Liver (tissue), 9 donors: Measurements from ENCODE around the gene RPS6KA2. TPM values are rescaled to one million over a fixed set of nuclear protein-coding genes. Genes with fewer than 3 reads are reported as not detected.
"Not testable (repeated sequence)": the region's sequence is repeated elsewhere in the genome, so short reads cannot be mapped to it uniquely, and the experiment has no call there.

Experiments used
- DNase-seq: peaks from one replicate; pipeline ENCODE4 v3.0.0-alpha.2; 2017; ENCODE audit warnings: low spot score
- H3K27ac ChIP-seq, 2 donors: one replicate each; pipeline ENCODE4 v1.7.0; 2013; ENCODE audit warnings: inconsistent platforms in 2 of 2, low read length in 2 of 2, control low read depth in 1 of 2, low read depth in 1 of 2, mild to moderate bottlenecking in 1 of 2
- H3K27me3 ChIP-seq, 4 donors: one replicate each; pipeline versions ENCODE4 v1.6.1 to v1.7.0; 2013; ENCODE audit warnings: low read length in 3 of 4, inconsistent platforms in 1 of 4, mild to moderate bottlenecking in 1 of 4, moderate library complexity in 1 of 4; ENCODE audit not compliant: control insufficient read depth in 4 of 4, insufficient read depth in 4 of 4
- H3K36me3 ChIP-seq, 4 donors: one replicate each; pipeline versions ENCODE4 v1.6.1 to v1.7.0; 2013; ENCODE audit warnings: low read length in 3 of 4, mild to moderate bottlenecking in 3 of 4, low read depth in 1 of 4, moderate library complexity in 1 of 4; ENCODE audit not compliant: control insufficient read depth in 4 of 4, insufficient read depth in 3 of 4
- H3K4me1 ChIP-seq, 4 donors: one replicate each; pipeline versions ENCODE4 v1.6.1 to v1.7.0; 2013; ENCODE audit warnings: low read length in 3 of 4, mild to moderate bottlenecking in 3 of 4, moderate library complexity in 1 of 4; ENCODE audit not compliant: control insufficient read depth in 4 of 4, insufficient read depth in 4 of 4
- H3K4me3 ChIP-seq, 3 donors: one replicate each; pipeline versions ENCODE4 v1.6.1 to v1.7.0; 2013; ENCODE audit warnings: low read length in 3 of 3, control low read depth in 1 of 3, low read depth in 1 of 3, mild to moderate bottlenecking in 1 of 3
- H3K9ac ChIP-seq, 2 donors: one replicate each; pipeline ENCODE4 v1.7.0; 2013; ENCODE audit warnings: low read length in 2 of 2, mild to moderate bottlenecking in 2 of 2, moderate library complexity in 2 of 2, control low read depth in 1 of 2, low read depth in 1 of 2
- H3K9me3 ChIP-seq, 4 donors: one replicate each; pipeline versions ENCODE4 v1.6.1 to v1.7.0; 2013; ENCODE audit warnings: low read length in 3 of 4; ENCODE audit not compliant: control insufficient read depth in 4 of 4
- ATF3 ChIP-seq: IDR thresholded peaks from 2 replicates; pipeline ENCODE4 v1.6.1; 2016; ENCODE audit warnings: antibody characterized with exemption
- EGR1 ChIP-seq, 2 donors: IDR thresholded peaks; 2 replicates each; pipeline ENCODE4 v1.6.1; 2016 to 2018; ENCODE audit warnings: antibody characterized with exemption in 2 of 2, low read depth in 2 of 2
- FOXA1 ChIP-seq: IDR thresholded peaks from 2 replicates; pipeline ENCODE4 v1.6.1; 2016; ENCODE audit warnings: antibody characterized with exemption
- FOXA2 ChIP-seq: IDR thresholded peaks from 2 replicates; pipeline ENCODE4 v1.6.1; 2016; ENCODE audit warnings: antibody characterized with exemption
- GABPA ChIP-seq, 2 donors: IDR thresholded peaks in 1 of 2; conservative IDR thresholded peaks in 1 of 2; 2 replicates each; pipeline ENCODE4 v1.6.1; 2016; ENCODE audit warnings: antibody characterized with exemption in 2 of 2, mild to moderate bottlenecking in 1 of 2, moderate library complexity in 1 of 2
- HNF4A ChIP-seq, 2 donors: conservative IDR thresholded peaks; 2 replicates each; pipeline ENCODE4 v1.6.1; 2016; ENCODE audit warnings: antibody characterized with exemption in 2 of 2, mild to moderate bottlenecking in 2 of 2
- HNF4G ChIP-seq: IDR thresholded peaks from 2 replicates; pipeline ENCODE4 v1.6.1; 2016; ENCODE audit warnings: antibody characterized with exemption
- JUND ChIP-seq, 2 donors: IDR thresholded peaks; 2 replicates each; pipeline ENCODE4 v1.6.1; 2016; ENCODE audit warnings: antibody characterized with exemption in 2 of 2
- NR2F2 ChIP-seq: IDR thresholded peaks from 2 replicates; pipeline ENCODE4 v1.6.1; 2016; ENCODE audit warnings: antibody characterized with exemption
- RAD21 ChIP-seq, 2 donors: IDR thresholded peaks; 2 replicates each; pipeline ENCODE4 v1.6.1; 2016; ENCODE audit warnings: antibody characterized with exemption in 2 of 2, mild to moderate bottlenecking in 2 of 2
- RXRA ChIP-seq, 2 donors: IDR thresholded peaks; 2 replicates each; pipeline ENCODE4 v1.6.1; 2017 to 2018; ENCODE audit warnings: antibody characterized with exemption in 2 of 2, mild to moderate bottlenecking in 1 of 2
- SP1 ChIP-seq: IDR thresholded peaks from 2 replicates; pipeline ENCODE4 v1.6.1; 2018; ENCODE audit warnings: antibody characterized with exemption, mild to moderate bottlenecking
- YY1 ChIP-seq: IDR thresholded peaks from 2 replicates; pipeline ENCODE4 v1.6.1; 2016; ENCODE audit warnings: antibody characterized with exemption, mild to moderate bottlenecking
- WGBS: extraction: QIAGEN DNeasy Blood & Tissue Kit; methylation state at CpG from one replicate; pipeline ENCODE4 v1.1.7; 2013; 5-methylcytosine and 5-hydroxymethylcytosine counted together
- polyA plus RNA-seq, 2 donors: library from polyadenylated mRNA; stranded (reverse) in 1 of 2; unstranded in 1 of 2; fragments of 200-250 nt in 1 of 2; fragments of >200 nt in 1 of 2; fragmentation: Nextera tagmentation in 1 of 2; extraction: Ambion mirVana in 1 of 2; gene quantifications; one replicate each; pipeline versions ENCODE4 v1.2.1 to v1.2.3, GENCODE V29; 2013 to 2015
- total RNA-seq, 2 donors: library from RNA; depleted of rRNA; stranded (reverse); fragments of >200 nt; gene quantifications; one replicate each; pipeline ENCODE4 v1.2.3, GENCODE V29; 2014
- donor health status: healthy.
- donor health status: healthy.
- donor health status: healthy.
- donor health status: healthy.
- donor health status: healthy.

Gene RPS6KA2
- total and polyA plus RNA-seq, 4 donors = 2.5 to 9.0 (median 5.0) TPM

- TF ChIP-seq GABPA (IDR thresholded peaks at IDR 0.05 in 1 of 2, conservative IDR thresholded peaks at IDR 0.05 in 1 of 2) (no peak), HNF4A (conservative IDR thresholded peaks at IDR 0.05) (no peak)
These were observed 87.5 kb downstream of the RPS6KA2 start (continued) for GRCh38 chr6:166539543-166539942.

- not testable (repeated sequence) for H3K9ac ChIP-seq, H3K9me3 ChIP-seq, H3K4me1 ChIP-seq, H3K4me3 ChIP-seq, H3K27me3 ChIP-seq, H3K27ac ChIP-seq, DNase-seq, H3K36me3 ChIP-seq
- 98% methylated on average over 9 of the region's 9 CpGs for WGBS
These were observed 88.1 kb downstream of the RPS6KA2 start for GRCh38 chr6:166539011-166539385.

- TF ChIP-seq RXRA (IDR thresholded peaks at IDR 0.05) (peak; percentile 19 to 21), FOXA1 (no peak)
- Histone ChIP-seq H3K9ac (no peak overlapping the region), H3K27me3 (no peaks in the 10 kb centered on the region), H3K27ac (no peak overlapping the region), H3K4me3 (no peak overlapping the region), H3K36me3 (peaks cover 0 to 3% (median 1%) of the 10 kb centered on the region in 4 donors), H3K9me3 (no peaks in the 10 kb centered on the region), H3K4me1 (no peaks in the 10 kb centered on the region)
- WGBS = 85% methylated on average over 17 of the region's 17 CpGs
- no peak for DNase-seq
These were observed 88.6 kb downstream of the RPS6KA2 start for GRCh38 chr6:166538297-166539010.

DNA sequence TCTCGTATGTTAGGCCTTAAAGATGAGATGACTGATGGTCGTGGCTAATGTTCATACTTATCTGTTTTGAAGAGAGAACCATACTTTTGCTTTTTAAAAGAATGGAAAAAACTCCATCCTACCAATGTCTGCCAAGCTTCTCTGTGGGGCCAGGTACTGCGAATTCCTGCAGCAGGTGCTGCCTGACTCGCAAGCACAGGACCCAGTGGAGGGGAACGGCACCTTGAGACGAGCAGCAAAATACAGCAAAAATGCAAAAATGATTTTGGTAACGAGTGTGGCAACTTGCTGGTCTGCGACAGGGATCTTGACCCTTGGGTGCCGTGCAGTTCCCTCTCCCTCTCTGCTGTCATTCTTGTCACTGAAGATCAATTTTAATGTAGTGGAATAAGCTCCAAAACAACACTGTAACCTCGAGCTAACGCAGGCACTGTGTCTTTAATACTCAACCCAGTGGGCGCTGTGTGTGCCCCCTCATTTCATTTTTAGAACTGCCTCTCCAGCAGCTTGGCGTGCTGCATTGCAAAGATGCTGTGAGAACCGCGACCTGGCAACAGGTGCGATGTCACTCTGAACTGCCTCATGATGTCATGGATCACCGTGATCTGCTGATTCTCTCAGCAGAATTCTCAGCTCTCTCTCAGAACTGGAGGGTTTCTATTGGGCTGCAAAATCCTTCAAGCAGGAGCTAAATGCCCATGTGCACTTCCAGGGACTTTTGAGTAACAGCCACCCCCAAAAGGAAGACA, 92.2 kb downstream of the RPS6KA2 start:
- DNase-seq = no peak
- Histone ChIP-seq H3K9ac (no peak overlapping the region), H3K4me3 (no peak overlapping the region), H3K36me3 (peaks cover 0 to 8% (median 4%) of the 10 kb centered on the region in 4 donors), H3K27ac (no peak overlapping the region), H3K27me3 (no peaks in the 10 kb centered on the region), H3K9me3 (no peaks in the 10 kb centered on the region), H3K4me1 (no peaks in the 10 kb centered on the region)
- WGBS = 95% methylated on average over 17 of the region's 17 CpGs
- TF ChIP-seq JUND (IDR thresholded peaks at IDR 0.05) (no peak), FOXA2 (no peak), SP1 (no peak), FOXA1 (no peak), EGR1 (IDR thresholded peaks at IDR 0.05; ENCODE audit: low read depth in 2 of 2) (no peak), HNF4A (conservative IDR thresholded peaks at IDR 0.05) (no peak), GABPA (IDR thresholded peaks at IDR 0.05 in 1 of 2, conservative IDR thresholded peaks at IDR 0.05 in 1 of 2) (no peak), RAD21 (IDR thresholded peaks at IDR 0.05) (no peak), YY1 (no peak), NR2F2 (no peak), ATF3 (no peak), HNF4G (no peak)
